IPS-11a (cell line): Measurements from ENCODE around the gene GH2.
A peak's percentile ranks its signal among the peaks of the same experiment; 100 is the strongest.
"Not testable (repeated sequence)": the region's sequence is repeated elsewhere in the genome, so short reads cannot be mapped to it uniquely, and the experiment has no call there.

ENCODE experiments used
- H3K4me3 ChIP-seq: one replicate; pipeline ENCODE4 v1.5.1; 2013; ENCODE audit warnings: low read depth, low read length, control low read depth

Gene GH2

DNA sequence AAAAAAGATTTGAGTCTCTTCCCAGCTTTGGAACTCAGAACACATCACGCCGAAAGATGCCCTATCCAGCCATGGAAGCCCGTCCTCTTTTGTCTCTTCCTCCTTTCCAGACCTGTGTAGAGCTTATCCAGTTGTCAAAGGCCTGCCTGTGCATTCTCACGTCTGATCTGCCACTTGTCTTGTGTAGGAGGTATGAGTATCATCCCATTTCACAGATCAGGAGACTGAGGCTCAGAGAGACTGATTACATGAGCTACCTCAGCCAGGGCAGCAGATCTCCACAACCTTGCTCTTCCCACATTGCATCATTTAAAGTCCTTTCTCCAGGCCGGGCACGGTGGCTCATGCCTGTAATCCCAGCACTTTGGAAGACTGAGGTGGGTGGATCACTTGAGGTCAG, 7.1 kb downstream of the GH2 start:
- not testable (repeated sequence) for H3K4me3 ChIP-seq

DNA sequence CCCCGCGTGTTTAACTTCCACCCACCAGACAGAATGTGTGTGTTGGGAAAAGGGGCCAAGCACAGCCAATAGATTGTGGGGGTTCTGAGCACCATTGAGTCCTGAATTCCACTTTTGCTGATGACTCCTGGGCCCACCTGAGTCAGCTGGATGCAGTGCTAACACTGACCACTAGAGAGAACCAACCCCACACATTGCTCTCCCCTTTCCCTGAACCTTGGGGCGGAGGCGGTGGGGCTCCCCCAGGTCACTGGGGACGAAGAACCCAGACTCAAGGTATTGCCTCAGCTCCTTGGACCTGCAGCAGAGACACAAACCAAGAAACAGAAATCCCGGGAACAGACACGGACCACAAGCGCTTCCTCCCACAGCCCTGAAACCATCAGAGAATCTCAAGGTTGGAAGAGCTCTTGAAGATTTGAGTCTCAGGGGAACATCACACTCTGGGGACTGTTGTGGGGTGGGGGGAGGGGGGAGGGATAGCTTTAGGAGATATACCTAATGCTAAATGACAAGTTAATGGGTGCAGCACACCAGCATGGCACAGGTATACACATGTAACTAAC, 7.6 kb downstream of the GH2 start:
- H3K4me3 ChIP-seq, result not testable (repeated sequence)

DNA sequence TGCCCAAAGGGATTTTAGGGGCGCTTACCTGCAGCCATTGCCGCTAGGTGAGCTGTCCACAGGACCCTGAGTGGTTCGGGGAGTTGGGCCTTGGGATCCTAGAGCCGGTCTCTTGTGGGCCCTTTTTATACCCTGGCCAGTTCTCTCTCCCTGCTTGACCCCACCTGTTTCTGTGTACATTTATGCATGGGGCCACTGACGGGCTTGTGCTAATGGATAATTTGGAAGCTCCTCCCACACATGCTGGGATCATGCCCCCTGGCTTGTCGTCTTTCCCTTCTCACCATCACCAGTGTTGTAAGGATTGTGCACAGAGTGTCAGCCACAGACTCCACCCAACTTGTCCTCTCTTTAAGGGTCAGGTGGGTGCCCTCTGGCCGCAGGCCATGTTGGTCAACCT, 8.2 kb downstream of the GH2 start, which contains the start of gene CSH2:
Gene CSH2 (minus strand): TSS at position 101 of the 400 bp plus-strand sequence. CDS start 63 bp downstream, at position 38.
- H3K4me3 ChIP-seq, result not testable (repeated sequence)

DNA sequence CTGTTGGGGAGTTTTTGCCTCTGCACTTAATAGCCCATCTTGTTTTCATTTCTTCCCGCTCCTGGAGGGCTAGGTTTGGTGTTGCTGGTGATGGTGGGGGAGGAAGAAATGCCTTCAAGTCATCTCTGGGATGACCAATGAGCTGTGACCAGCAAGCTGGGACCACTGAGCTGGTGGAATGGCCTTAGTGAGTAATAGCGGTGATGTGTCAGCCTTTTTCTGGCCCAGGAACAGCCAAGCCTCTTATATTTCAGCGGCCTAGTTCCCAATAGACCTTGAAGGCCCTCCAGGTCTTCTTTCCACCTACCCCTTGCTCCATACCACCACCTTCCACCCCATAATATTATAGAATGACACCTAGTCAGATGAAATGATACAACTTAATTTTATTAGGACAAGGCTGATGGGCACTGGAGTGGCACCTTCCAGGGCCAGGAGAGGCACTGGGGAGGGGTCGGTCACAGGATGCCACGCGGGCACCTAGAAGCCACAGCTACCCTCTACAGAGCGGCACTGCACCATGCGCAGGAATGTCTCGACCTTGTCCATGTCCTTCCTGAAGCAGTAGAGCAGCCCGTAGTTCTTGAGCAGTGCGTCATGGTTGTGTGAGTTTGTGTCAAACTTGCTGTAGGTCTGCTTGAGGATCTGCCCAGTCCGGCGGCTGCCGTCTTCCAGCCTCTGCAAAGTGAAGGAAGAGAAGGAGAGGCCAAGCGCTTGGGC, 9.9 kb downstream of the GH2 start:
- not testable (repeated sequence) for H3K4me3 ChIP-seq

DNA sequence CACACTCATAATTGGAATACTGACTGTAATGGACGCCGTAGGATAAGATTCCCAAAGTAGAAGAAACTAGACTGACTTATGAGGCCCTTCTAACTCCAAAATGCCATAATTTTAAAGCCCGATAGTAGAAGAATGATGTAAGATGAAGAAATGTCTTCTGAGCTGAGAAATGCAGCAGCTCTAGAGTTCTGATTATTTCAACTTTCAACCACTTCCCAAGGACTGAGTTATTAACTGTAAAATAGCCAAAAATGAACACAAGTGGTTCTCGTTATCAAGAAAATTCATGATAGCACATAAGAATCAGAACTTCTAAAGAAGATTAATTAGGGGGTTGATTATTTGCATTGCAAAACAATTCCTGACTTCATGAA, 11.5 kb downstream of the GH2 start:
- H3K4me3 ChIP-seq, result not testable (repeated sequence)

DNA sequence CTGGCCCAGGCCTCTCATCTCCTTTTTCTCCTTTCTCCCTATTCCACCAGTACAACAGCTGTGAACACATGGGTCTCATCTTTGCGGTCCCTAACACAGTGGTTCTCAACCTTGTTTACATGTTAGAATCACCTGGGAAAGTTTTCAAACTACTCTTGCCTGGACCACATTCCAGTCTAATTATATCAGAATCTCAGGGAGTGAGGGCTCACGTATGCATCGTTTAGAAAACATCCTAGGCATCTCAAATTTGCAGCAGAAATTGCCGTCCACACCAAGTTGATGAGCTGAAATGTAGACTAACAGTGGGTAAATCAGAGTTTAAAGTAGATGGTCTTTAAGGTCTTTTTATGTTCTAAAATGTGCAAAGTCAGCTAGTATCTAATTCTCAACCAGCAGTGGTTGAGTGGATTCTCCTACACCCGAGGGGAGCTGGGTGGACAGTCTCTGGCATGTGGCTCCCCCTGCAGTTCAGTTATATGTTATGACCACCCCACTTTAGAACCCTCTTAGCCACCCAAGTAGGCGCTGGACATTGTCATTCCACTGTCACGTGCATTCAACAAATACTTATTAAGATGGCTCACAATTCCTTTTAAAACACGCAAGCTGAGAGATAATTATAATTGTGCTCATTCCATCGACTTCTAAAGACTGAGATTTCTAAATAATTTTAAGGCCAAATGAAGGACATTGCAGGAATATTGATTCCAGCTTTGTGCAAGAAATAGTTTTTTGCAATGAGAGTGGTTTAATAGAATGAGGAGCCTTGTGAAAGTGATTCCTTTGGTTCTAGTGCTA, 12.1 kb downstream of the GH2 start:
- not testable (repeated sequence) for H3K4me3 ChIP-seq

DNA sequence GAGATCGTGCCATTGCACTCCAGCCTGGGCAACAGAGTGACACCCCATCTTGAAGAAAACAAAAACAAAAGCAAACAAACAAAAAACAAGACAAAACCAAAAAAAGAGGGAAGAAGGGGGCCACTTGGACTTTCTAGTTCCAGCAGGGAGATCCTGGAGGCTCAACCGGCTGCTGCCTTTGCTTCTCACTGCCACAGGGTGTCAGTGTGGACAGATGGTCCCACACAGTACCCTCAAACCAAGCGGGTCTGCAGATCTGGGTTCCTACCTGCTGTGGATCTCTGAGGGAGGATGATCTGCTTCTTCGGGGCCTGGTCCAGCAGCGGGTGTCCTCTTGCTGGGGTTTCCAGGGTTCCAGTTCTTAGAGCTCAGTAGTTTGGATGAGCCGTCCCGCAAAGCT, 15.1 kb downstream of the GH2 start:
- H3K4me3 ChIP-seq, result not testable (repeated sequence)

DNA sequence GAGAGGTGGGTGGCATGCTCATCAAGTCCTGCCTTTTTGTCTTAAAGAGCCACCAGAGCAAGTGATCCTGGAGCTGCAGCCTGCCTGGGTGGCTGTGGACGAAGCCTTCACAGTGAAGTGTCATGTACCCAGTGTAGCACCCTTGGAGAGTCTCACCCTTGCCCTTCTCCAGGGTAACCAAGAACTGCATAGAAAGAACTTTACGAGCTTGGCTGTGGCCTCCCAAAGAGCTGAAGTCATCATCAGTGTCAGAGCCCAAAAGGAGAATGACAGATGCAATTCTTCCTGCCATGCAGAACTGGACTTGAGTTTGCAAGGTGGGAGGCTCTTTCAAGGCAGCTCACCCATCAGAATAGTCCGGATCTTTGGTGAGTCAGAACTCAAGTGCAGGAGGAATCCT, 22.5 kb downstream of the GH2 start:
- no peak overlapping the region for H3K4me3 ChIP-seq

DNA sequence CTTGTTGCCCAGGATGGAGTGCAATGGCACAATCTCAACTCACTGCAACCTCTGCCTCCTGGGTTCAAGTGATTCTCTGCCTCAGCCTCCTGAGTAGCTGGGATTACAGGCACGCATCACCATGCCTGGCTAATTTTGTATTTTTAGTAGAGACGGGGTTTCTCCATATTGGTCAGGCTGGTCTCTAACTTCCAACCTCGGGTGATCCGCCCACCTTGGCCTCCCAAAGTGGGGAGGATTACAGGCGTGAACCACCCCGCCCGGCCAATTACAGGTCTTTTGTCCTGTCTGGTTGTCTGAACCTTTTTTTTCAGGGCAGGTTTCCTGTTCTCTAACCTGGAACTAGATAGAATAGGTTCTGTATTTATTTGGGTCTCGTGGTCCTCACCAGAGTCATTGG, 25.3 kb downstream of the GH2 start:
- not testable (repeated sequence) for H3K4me3 ChIP-seq

DNA sequence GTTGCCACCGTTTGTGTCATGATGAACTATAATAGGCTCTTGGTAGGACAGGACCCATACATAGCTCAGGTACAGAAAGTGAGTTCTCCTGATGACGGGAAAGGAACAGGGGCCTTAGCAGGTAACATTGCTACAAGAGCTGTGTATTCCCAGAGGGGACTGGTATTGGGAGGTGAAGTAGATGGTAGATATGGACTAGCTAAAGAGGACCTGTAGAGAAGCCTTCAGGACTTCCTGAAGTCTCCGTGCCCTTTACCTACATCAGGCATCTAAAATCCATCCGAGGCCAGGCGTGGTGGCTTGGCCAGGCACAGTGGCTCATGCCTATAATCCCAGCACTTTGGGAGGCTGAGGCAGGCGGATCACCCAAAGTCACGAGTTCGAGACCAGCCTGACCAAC, 26.6 kb downstream of the GH2 start:
- no peak overlapping the region for H3K4me3 ChIP-seq

DNA sequence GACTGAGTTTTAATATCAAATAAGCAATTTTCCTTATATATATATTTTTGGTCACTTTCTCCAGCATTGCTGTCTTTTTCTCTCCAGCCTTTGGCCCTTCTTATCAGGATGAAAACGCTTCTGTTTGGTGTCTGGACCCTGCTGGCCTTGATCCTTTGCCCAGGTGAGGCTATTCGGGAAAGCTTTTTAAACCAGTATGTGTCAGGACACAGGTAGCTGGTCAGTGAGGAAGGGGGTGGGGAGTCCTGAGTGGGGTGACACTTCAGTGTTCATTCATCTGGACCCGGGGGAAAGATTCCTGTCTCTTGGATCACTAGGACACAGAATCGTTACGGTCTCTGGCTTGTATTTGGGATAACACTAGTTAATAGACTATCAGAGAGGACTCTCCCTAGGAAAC, 27.0 kb downstream of the GH2 start:
- H3K4me3 ChIP-seq, result no peak overlapping the region

DNA sequence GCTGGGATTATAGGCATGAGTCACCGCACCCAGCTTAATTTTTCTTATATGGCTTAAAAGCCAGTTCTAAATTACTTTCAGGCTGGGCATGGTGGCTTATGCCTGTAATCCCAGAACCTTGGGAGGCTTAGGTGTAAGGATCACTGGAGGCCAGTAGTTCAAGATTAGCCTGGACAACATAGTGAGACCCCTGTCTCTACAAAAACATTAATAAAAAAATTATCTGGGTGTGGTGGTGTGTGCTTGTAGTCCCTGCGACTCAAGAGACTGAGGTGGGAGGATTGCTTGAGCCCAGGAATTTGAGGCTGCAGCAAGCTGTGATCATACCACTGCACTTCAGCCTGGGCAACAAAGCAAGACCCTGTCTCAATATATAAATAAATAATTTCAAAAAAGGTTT, 28.5 kb downstream of the GH2 start:
- no peak overlapping the region for H3K4me3 ChIP-seq

DNA sequence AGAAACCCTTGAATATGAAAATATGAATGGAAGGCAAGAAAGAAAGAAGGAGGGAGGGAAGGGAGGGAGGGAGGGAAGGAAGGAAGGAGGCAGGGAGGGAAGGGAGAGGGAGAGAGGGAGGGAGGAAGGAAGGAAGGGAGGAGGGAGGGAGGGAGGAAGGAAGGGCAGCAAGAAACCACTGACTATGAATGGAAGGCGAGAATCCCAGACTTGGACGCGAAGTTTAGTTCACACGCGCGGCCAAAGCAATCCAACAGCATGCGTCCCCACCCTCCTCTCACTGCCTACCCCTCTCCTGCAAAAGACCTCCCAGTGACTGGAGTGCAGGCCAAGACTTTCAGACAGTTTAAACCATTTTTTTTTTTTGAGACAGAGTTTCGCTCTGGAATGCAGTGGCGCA, 31.3 kb downstream of the GH2 start:
- no peak overlapping the region for H3K4me3 ChIP-seq

DNA sequence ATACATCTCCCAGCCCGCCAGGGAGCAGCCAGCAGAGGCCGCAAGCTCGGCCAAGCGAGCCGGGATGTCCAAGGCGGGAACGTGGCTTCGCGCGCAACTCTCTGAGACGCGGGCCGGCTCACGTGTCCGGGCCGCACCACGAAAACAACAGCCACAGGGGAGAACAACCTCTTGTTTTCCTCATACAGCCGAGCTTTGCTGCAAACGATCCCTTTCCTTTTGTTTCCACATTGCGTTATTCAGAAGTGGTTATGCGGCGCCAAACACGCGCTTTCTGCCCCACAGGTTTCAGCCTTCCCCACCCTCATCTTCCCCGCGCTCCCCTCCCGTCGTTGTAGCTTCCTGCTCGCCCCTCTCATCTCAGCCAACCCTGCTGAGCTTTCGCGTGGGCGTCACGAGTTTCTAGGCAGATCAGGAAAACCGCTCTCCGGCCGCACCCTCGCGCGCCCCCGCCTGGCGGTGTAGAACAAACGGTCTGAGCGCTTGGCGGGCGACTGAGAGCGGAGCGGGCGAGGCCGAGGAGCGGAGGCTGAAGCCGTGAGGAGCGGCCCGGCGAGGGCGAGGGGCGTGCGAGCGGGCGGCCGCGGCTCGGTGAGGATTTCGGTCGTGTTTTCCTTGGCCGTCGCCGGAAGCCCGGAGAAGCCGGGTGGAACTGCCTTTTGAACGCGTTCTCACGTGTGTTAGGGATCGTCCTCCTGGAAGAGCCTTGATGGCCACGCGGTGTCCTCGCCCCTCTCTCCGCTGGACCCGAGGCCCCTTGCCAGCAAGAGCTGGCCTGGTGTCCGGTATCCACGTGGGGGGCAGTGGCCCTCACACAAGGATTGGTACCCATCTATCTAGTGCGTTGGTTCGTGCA, 32.7 kb downstream of the GH2 start:
- H3K4me3 ChIP-seq, result no peak overlapping the region

DNA sequence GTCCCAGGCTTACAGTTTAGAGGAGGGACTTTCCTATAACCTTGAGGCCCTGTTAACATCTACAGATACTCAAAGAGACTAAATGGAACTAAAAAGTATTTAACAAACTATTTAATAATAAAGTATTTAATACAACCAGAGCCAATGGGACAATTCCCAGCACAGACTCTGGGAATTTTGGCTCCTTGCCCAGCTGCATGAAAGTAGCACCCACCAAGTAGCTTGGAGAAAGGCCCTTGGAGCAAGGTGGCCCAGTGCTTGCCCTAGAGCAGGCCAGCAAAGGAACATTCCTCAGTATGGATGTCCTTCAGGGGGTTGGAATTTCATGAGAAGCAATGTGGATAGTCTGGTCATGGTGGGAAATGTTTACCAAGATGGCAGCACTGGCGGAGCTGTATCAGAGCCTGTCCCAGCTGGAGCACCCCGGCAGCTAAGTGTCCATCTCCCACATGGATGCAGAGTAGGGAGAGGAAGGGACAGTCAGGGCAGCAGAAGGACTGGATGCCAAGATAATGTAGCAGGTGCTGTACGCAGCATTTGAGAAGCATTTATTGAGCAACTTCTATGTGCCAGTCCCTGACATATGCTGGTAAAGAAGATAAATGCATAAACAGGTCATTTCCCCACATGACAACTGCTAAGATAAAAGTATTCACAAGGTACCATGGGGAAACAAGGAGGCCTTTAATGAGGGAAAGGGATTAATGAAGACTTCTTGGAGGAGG, 34.1 kb downstream of the GH2 start:
- no peak overlapping the region for H3K4me3 ChIP-seq

DNA sequence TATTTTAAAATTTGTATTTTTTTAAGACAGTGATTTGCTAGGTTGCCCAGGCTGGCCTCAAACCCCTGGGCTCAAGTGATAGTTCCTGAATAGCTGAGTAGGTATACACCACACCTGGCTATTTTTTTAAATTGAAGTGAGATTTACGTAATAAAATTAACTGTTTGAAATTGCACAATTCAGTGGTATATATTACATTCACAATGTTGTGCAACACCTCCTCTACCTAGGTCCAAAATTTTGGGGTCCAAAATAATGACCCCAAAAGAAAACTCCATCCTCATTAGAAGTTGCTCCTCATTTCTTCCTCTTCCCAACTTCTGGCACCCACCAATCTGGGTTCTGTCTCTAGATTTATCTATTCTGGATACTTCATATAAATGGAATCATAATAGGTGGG, 36.2 kb downstream of the GH2 start:
- H3K4me3 ChIP-seq, result no peak overlapping the region

DNA sequence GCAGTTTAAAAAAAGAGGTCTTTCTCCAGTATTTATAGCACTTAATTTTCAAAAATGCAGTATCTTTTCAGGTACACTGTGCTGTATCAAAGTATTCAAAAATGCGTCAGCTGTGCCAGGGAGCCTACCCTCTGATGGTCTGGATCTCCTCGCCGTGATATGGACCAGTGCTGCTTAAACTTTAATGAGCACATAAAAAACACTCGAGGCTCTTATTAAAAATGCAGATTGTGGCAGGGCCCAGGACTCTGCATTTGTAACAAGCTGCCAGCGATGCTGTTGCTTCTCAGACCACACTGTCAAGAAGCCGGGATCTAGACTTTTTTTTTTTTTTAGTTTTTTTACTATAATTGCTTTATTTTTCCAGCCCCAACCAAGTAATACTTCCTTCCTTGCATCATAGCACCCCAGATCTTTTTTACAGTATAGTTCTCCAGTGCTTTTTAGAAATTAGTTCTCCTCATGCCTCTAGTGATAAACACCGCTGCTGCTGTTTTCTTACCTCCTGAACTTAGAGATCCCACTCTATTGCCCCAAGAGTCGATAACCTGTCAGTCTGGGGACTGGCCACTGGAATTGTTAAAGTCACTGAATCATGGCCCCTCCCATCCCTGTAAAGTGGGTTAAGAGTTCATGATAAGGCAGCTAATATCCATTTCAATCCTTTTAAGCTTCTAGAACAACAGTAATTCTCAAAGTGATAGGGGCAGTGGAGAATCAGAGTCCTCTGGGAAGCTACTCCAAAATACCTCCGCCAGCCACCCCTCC, 37.6 kb downstream of the GH2 start:
- H3K4me3 ChIP-seq, result no peak overlapping the region

DNA sequence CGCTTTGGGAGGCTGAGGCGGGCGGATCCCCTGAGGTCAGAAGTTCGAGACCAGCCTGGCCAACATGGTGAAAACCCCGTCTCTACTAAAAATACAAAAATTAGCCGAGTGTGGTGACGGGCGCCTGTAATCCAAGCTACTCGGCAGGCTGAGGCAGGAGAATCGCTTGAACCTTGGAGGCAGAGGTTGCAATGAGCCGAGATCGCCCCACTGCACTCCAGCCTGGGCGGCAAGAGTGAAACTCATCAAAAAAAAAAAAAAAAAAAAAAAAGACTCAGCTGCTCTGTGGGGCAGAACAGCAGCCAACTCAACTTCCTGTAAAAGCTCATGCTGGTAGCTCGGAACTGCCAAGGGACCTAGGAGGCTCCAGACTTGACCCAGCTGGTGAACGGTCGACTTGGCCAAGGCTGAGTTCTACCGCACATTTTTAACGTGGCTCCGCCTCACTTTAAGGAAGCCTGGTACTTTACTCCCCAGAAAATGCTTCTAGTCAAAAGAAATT, 38.3 kb downstream of the GH2 start:
- peak overlapping the region; percentile 67 for H3K4me3 ChIP-seq

DNA sequence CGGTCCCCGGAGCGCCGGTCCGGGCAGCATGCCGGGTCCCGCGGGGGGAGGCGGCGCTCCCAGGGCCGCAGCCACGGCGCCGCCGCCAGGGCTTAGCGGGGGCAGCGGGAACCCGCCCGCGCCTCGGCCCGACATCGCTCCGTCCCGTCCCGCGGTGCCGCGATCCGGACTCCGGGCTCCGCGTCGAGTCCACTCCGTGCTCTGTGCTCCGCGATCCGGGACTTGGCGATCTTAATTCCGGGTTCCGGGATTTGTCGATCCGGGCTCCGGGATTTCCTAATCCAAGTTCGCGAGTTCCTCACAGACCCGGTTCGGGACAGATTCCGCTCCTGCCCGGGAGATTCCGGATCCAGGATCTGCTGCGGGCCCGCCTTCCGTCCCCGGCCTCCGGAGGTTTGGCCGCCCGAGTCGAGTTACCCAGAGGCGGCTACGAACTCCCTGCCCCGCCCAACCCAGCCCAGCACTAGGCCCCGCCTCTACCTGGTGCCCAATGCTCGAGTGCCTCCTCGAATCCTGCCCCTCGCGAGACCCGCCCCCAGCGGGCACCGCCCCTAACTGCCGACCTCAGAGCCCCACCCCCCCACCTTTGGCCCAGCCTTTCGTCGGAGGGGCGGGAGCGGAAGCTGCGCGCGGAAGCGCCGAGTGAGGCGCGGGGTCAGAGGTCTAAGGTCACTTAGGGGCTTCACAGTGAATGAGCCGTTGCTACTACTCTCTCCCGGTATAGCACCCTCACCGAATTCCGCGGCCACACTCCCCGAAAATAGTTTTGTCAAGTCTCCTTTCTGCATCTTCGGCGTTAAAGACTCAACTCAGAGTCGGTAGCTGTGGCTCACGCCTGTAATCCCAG, 39.0 kb downstream of the GH2 start, which contains the start of gene SMARCD2:
Gene SMARCD2 (minus strand): TSS at position 146 of the 847 bp plus-strand sequence. CDS start 11 bp downstream, at position 135.
- H3K4me3 ChIP-seq, result peak within 1 kb of the TSS; percentile 82
